Stimulated activated naive B cell treated with anti-CD40 and anti-IgM and Interleukin-4, amounts not matched to agents 10 μg/mL and 1 μg/mL and 100 μg/mL, for 72 hours (primary cell): Measurements from ENCODE around the gene UGT1A8.
"Not testable (repeated sequence)": the region's sequence is repeated elsewhere in the genome, so short reads cannot be mapped to it uniquely, and the experiment has no call there.

Source experiments
- ATAC-seq, 2 donors: fragments of 150-1000 bp; cut with Tn5 transposase; replicated peaks; 2 replicates each; pipeline ENCODE4 v1.10.0; 2021; ENCODE audit warnings: moderate library complexity in 1 of 2
- DNase-seq: peaks from one replicate; pipeline ENCODE4 v3.0.0; 2021
- H3K27ac Mint-ChIP-seq: one replicate; pipeline ENCODE4 v1.8.0; 2022; ENCODE audit warnings: mild to moderate bottlenecking, mixed read lengths
- H3K27me3 Mint-ChIP-seq, 2 donors: one replicate each; pipeline ENCODE4 v1.8.0; 2022; ENCODE audit warnings: mixed read lengths in 2 of 2
- H3K36me3 Mint-ChIP-seq, 2 donors: one replicate each; pipeline ENCODE4 v1.8.0; 2022; ENCODE audit warnings: mixed read lengths in 2 of 2, mild to moderate bottlenecking in 1 of 2
- H3K4me1 Mint-ChIP-seq, 2 donors: one replicate each; pipeline ENCODE4 v1.8.0; 2022; ENCODE audit warnings: mixed read lengths in 2 of 2, mild to moderate bottlenecking in 1 of 2
- H3K4me3 Mint-ChIP-seq, 2 donors: one replicate each; pipeline ENCODE4 v1.8.0; 2022; ENCODE audit warnings: mild to moderate bottlenecking in 2 of 2, mixed read lengths in 2 of 2, moderate library complexity in 1 of 2
- H3K9me3 Mint-ChIP-seq, 2 donors: one replicate each; pipeline ENCODE4 v1.8.0; 2022; ENCODE audit warnings: mixed read lengths in 2 of 2, mild to moderate bottlenecking in 1 of 2

The UGT1A8 gene

DNA sequence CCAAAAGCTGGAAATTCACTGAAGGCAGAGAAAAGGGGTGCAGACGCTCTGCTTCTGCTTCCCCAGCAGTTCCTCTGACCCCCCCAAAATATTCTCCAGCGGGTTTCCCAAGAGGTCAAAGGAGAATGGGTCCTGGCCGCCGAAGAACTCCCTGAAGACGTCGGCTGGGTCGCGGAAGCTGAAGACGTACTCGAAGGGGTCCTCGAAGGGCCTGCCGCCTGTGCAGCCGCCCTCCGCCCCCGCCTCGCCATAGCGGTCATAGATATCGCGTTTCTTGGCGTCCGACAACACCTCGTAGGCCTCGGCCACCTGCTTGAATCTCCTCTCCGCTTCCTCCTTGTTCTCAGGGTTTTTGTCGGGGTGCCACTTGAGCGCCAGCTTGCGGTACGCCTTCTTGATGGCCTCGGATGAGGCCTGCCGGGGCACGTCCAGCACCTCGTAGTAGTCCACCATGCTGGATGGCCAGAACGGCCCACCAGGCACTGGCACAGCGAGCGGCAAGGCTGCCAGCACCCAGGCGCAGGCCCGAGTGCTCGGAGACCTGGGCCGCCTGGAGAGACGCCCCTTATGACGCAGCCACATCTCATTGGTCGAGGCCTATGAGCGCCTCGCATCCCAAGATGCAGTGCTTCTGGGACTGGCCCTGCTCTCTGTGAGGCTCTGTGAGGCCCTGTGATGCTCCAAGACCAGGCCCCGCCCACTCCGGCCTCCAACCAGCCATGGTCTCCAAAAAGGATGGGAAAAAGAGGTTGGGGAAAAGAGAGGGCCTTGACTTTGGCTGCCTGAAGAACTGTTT, 126.2 kb downstream of the UGT1A8 start:
- no peaks in the 10 kb centered on the region for H3K4me1 Mint-ChIP-seq

DNA sequence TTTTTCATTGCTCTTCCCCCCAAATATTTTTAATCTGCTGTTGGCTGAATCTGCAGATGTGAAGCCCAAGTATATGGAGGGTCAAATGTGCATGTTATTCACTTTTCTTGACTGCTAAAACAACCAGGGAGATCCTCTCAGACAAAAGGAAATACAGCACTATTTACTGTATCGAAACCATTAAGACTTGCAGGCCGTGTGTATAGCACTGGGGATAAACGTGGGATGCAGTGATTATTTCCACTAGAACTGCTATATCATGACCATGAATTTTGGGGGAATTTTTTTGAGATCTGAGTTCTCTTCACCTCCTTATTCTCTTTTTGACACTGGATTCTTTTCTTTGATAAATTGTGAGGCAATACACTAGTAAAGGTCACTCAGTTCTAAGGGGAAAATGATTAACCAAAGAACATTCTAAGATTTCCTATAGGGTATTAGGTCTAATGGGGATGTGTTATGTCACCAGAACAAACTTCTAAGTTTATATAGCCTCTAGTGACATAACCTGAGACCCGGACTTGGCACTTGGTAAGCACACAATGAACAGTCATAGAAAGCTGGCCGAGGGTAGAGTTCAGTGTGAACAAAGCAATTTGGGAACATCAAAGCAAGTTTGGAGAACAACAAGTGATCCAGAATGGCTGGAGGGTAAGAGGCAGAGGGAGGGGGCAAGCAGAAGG, 127.8 kb downstream of the UGT1A8 start:
- DNase-seq (no peak), ATAC-seq (no peak)
- H3K4me3 Mint-ChIP-seq = no peak overlapping the region
- no peaks in the 10 kb centered on the region for H3K4me1 Mint-ChIP-seq
- peaks cover 2 to 6% of the 10 kb centered on the region in 2 donors for H3K36me3 Mint-ChIP-seq
- no peak overlapping the region for H3K27ac Mint-ChIP-seq
- H3K27me3 Mint-ChIP-seq = peaks cover 31 to 44% of the 10 kb centered on the region in 2 donors
- H3K9me3 Mint-ChIP-seq = peaks cover 5 to 11% of the 10 kb centered on the region in 2 donors

More for the DNA sequence above, 126.2 kb downstream of the UGT1A8 start:
- H3K4me3 Mint-ChIP-seq = no peak overlapping the region
- peaks cover 3% of the 10 kb centered on the region in 2 donors for H3K9me3 Mint-ChIP-seq
- ATAC-seq = no peak
- DNase-seq = no peak
- H3K27ac Mint-ChIP-seq = no peak overlapping the region
- H3K36me3 Mint-ChIP-seq = no peaks in the 10 kb centered on the region
- H3K27me3 Mint-ChIP-seq = peaks cover 45 to 46% of the 10 kb centered on the region in 2 donors

DNA sequence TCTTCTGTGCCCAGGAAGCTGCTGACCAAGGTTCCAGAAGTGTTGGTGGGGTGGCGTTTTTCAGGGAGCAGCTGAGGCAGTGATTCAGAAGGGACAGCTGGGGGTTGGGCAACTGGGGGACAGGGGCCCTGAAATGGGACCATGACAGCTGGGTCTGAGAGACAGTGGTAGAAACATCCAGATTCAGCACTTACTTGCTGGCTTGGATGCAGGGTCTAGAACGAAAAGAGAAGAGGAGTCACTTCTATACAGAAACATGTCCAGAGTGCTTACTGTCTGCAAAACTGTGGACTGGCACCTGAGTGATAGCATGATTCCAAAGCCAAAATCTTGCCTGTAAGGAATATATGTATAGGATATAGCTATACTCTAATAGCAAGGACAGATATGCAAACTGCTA, 128.4 kb downstream of the UGT1A8 start:
- Mint-ChIP-seq H3K27me3 (peaks cover 29 to 40% of the 10 kb centered on the region in 2 donors), H3K9me3 (peaks cover 7 to 15% of the 10 kb centered on the region in 2 donors)
- DNase-seq, H3K4me3 Mint-ChIP-seq, H3K36me3 Mint-ChIP-seq, ATAC-seq, H3K4me1 Mint-ChIP-seq, H3K27ac Mint-ChIP-seq: not testable (repeated sequence)

DNA sequence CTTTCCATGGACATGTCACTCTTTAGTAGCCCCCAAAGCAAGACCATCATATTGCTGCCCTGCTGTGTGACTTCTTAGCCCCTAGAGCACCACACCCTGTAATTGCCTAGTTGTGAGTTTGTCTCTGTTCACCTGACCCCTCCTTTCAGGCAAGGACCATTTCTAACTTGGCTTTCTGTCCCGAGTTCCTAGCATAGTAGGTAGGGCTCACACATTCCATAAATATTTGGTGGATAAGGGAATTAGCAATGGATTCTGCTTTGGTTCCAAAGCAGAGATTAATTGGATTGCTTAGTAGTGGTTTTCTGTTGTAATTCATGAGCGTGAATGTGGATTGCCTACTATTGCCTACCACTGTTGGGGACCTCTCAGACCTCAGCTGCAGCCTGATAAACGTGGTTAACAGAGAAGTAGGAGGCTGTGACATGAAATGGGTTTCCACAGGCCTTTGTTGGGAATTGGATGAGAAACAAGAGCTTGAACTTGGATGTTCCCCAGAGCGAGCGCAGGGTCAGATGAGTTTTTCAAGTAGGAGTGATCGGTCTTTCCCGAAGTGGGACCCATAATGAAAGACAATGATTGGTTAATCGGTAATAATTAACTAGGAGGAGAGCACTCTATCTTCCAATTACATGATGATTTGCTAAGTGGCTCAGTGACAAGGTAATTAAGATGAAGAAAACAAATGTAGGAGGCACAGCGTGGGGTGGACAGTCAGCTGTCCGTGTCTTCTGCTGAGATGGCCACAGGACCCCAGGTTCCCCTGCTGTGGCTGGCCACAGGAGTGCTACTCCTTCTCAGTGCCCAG, 129.2 kb downstream of the UGT1A8 start:
- H3K9me3 Mint-ChIP-seq = peaks cover 15 to 23% of the 10 kb centered on the region in 2 donors
- no peaks in the 10 kb centered on the region for H3K4me1 Mint-ChIP-seq
- ATAC-seq (no peak), DNase-seq (no peak)
- H3K4me3 Mint-ChIP-seq = no peak overlapping the region
- peaks cover 3 to 9% of the 10 kb centered on the region in 2 donors for H3K36me3 Mint-ChIP-seq
- peaks cover 29 to 38% of the 10 kb centered on the region in 2 donors for H3K27me3 Mint-ChIP-seq
- H3K27ac Mint-ChIP-seq = no peak overlapping the region

DNA sequence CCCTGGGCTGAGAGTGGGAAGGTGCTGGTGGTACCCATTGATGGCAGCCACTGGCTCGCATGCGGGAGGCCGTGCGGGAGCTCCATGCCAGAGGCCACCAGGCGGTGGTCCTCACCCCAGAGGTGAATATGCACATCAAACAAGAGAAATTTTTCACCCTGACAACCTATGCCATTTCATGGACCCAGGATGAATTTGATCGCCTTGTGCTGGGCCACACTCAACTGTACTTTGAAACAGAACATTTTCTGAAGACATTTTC, 129.8 kb downstream of the UGT1A8 start:
- peaks cover 16 to 26% of the 10 kb centered on the region in 2 donors for H3K9me3 Mint-ChIP-seq
- H3K27me3 Mint-ChIP-seq = peaks cover 29 to 41% of the 10 kb centered on the region in 2 donors
- no peak overlapping the region for H3K4me3 Mint-ChIP-seq
- no peaks in the 10 kb centered on the region for H3K4me1 Mint-ChIP-seq
- H3K36me3 Mint-ChIP-seq = peaks cover 3 to 11% of the 10 kb centered on the region in 2 donors
- DNase-seq (no peak), ATAC-seq (no peak)
- H3K27ac Mint-ChIP-seq = no peak overlapping the region

DNA sequence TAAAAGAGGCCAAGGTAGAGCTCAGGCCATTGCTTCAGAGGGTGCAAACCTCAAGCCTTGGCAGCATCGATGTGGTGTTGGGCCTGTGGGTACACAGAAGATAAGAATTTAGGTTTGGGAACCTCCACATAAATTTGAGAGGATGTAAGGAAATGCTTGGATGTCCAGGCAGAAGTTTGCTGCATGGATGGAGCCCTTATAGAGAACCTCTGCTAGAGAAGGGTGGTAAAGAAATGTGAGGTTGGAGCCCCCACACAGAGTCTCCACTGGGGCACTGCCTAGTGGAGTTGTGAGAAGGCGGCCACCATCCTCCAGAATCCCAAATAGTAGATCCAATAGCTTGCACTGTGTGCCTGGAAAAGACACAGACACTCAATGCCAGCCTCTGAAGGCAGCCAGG, 133.3 kb downstream of the UGT1A8 start:
- not testable (repeated sequence) for ATAC-seq, H3K27ac Mint-ChIP-seq, H3K4me3 Mint-ChIP-seq, DNase-seq, H3K4me1 Mint-ChIP-seq
- Mint-ChIP-seq H3K9me3 (peaks cover 20 to 26% of the 10 kb centered on the region in 2 donors), H3K27me3 (peaks cover 35% of the 10 kb centered on the region in 2 donors), H3K36me3 (peaks cover 3 to 11% of the 10 kb centered on the region in 2 donors)

DNA sequence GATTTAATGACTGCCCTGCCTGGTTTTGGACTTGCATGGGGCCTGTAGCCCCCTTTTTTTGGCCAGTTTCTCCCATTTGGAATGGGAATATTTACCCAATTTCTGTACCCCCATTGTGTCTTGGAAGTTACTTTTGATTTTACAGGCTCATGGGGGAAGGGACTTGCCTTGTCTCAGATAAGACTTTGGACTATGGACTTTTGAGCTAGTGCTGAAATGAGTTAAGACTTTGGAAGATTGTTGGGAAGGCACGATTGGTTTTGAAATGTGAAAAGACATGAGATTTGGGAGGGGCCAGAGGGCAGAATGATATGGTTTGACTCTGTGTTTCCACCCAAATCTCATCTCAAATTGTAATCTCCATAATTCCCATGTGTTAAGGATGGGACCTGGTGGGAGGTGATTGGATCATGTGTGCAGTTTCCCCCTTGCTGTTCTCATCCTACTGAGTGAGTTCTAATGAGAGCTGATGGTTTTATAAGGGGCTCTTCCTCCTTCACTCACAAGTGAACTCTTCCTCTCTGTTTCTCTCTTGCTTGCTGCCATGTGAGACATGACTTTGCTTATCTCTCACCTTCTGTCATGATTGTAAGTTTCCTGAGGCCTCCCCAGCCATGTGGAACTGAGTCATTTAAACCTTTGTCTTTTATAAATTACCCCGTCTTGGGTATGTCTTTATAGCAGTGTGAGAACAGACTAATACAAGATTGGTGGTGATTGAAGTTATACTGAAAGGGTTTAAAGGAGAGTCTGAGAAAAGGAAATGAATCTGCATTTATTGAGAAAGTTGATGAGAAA, 134.0 kb downstream of the UGT1A8 start:
- not testable (repeated sequence) for H3K4me3 Mint-ChIP-seq, H3K4me1 Mint-ChIP-seq, ATAC-seq, H3K27ac Mint-ChIP-seq, DNase-seq
- Mint-ChIP-seq H3K27me3 (peaks cover 31 to 32% of the 10 kb centered on the region in 2 donors), H3K9me3 (peaks cover 20 to 26% of the 10 kb centered on the region in 2 donors), H3K36me3 (peaks cover 3 to 11% of the 10 kb centered on the region in 2 donors)

DNA sequence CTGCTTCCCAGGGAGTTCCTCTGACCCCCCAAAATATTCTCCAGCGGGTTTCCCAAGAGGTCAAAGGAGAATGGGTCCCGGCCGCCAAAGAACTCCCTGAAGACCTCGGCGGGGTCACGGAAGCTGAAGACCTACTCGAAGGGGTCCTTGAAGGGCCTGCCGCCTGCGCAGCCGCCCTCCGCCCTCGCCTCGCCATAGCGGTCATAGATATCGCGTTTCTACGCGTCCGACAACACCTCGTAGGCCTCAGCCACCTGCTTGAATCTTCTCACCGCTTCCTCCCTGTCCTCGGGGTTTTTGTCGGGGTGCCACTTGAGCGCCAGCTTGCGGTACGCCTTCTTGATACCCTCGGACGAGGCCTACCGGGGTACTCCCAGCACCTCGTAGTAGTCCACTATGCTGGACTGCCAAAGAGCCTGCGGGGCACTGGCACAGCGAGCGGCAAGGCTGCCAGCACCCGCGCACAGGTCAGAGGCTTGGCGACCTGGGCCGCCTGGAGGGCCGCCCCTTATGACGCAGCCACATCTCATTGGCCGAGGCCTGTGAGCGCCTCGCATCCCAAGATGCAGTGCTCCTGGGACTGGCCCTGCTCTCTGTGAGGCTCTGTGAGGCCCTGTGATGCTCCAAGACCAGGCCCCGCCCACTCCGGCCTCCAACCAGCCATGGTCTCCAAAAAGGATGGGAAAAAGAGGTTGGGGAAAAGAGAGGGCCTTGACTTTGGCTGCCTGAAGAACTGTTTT, 137.6 kb downstream of the UGT1A8 start:
- Mint-ChIP-seq H3K4me3 (no peak overlapping the region), H3K36me3 (peaks cover 3 to 7% of the 10 kb centered on the region in 2 donors), H3K27ac (no peak overlapping the region), H3K9me3 (peaks cover 17 to 18% of the 10 kb centered on the region in 2 donors), H3K4me1 (no peaks in the 10 kb centered on the region), H3K27me3 (peaks cover 11 to 18% of the 10 kb centered on the region in 2 donors)
- no peak for ATAC-seq
- DNase-seq = no peak

DNA sequence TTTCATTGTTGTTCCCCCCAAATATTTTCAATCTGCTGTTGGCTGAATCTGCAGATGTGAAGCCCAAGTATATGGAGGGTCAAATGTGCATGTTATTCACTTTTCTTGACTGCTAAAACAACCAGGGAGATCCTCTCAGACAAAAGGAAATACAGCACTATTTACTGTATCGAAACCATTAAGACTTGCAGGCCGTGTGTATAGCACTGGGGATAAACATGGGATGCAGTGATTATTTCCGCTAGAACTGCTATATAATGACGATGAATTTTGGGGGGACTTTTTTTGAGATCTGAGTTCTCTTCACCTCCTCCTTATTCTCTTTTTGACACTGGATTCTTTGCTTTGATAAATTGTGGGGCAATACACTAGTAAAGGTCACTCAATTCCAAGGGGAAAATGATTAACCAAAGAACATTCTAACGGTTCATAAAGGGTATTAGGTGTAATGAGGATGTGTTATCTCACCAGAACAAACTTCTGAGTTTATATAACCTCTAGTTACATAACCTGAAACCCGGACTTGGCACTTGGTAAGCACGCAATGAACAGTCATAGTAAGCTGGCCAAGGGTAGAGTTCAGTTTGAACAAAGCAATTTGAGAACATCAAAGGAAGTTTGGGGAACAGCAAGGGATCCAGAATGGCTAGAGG, 139.1 kb downstream of the UGT1A8 start:
- H3K9me3 Mint-ChIP-seq = peaks cover 4 to 7% of the 10 kb centered on the region in 2 donors
- H3K27me3 Mint-ChIP-seq = peaks cover 9 to 18% of the 10 kb centered on the region in 2 donors
- DNase-seq (no peak), ATAC-seq (no peak)
- H3K36me3 Mint-ChIP-seq = peaks cover 0 to 4% of the 10 kb centered on the region in 2 donors
- no peak overlapping the region for H3K27ac Mint-ChIP-seq
- no peak overlapping the region for H3K4me3 Mint-ChIP-seq
- H3K4me1 Mint-ChIP-seq = no peaks in the 10 kb centered on the region

DNA sequence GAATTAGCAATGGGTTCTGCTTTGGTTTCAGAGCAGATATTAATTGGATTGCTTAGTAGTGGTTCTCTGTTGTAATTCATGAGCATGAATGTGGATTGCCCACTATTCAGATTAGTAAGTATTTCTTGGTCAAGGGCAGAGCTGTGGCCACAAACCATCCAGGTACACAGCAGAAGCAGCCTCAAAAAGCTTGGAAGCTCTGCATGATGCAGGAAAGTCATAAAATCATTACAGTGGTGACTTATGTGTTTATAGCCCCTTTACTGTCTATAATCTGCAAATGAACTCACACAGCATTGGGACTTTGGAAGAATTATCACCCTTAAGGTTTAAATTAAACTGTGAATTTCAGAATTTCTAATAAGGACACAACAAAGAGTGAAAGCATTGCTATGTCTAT, 140.7 kb downstream of the UGT1A8 start:
- ATAC-seq (no peak), DNase-seq (no peak)
- Mint-ChIP-seq H3K27ac (no peak overlapping the region), H3K4me1 (no peaks in the 10 kb centered on the region), H3K36me3 (no peaks in the 10 kb centered on the region), H3K4me3 (no peak overlapping the region), H3K9me3 (peaks cover 0 to 5% of the 10 kb centered on the region in 2 donors), H3K27me3 (peaks cover 5 to 13% of the 10 kb centered on the region in 2 donors)

DNA sequence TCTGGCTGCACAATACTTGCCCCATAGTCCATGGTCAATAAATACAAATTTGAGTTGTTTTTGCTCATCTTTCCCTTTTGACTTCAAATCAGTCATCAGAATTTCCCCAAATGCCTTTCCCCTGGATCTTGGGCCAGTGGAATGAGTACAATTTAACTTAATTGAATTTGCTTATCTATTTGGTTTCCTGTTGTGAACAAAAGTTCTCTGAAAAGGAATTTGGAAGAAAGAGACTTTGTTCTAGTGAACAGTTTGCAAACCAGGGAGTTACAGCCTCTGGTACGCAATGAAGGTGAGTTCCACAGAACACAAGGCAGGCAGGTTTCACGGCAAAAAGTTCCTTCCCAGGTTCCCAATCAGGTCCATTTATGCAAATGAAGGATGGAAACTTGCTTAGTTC, 141.4 kb downstream of the UGT1A8 start:
- peaks cover 0 to 5% of the 10 kb centered on the region in 2 donors for H3K9me3 Mint-ChIP-seq
- ATAC-seq (no peak), DNase-seq (no peak)
- no peak overlapping the region for H3K4me3 Mint-ChIP-seq
- H3K27me3 Mint-ChIP-seq = peaks cover 12 to 18% of the 10 kb centered on the region in 2 donors
- H3K4me1 Mint-ChIP-seq = no peaks in the 10 kb centered on the region
- H3K36me3 Mint-ChIP-seq = no peaks in the 10 kb centered on the region
- no peak overlapping the region for H3K27ac Mint-ChIP-seq

DNA sequence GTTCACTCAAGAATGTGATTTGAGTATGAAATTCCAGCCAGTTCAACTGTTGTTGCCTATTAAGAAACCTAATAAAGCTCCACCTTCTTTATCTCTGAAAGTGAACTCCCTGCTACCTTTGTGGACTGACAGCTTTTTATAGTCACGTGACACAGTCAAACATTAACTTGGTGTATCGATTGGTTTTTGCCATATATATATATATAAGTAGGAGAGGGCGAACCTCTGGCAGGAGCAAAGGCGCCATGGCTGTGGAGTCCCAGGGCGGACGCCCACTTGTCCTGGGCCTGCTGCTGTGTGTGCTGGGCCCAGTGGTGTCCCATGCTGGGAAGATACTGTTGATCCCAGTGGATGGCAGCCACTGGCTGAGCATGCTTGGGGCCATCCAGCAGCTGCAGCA, 142.6 kb downstream of the UGT1A8 start, which contains the start of gene UGT1A1:
Gene UGT1A1 (plus strand): TSS at position 228 of the 400 bp plus-strand sequence. CDS start 18 bp downstream, at position 246.
- Mint-ChIP-seq H3K27me3 (peaks cover 20 to 27% of the 10 kb centered on the region in 2 donors), H3K9me3 (peaks cover 0 to 2% of the 10 kb centered on the region in 2 donors), H3K4me3 (no peak within 1 kb of the TSS), H3K36me3 (no peaks in the 10 kb centered on the region), H3K4me1 (no peaks in the 10 kb centered on the region), H3K27ac (no peak within 1 kb of the TSS)
- DNase-seq = no peak
- ATAC-seq = no peak
